M059J (cell line): ENCODE measurements around the gene PLPPR1. TPM values are rescaled to one million over a fixed set of nuclear protein-coding genes. Genes with fewer than 3 reads are reported as not detected.
"Not testable (repeated sequence)": the region's sequence is repeated elsewhere in the genome, so short reads cannot be mapped to it uniquely, and the experiment has no call there.

Experiments
- DNase-seq: peaks from one replicate; pipeline ENCODE4 v3.0.0-alpha.2; 2012; ENCODE audit warnings: low read depth
- total RNA-seq: library from RNA; depleted of rRNA; stranded (reverse); fragments of >200 nt; shearing (Covaris generic); gene quantifications from 2 replicates; pipeline ENCODE4 v1.2.3, GENCODE V29; 2014

PLPPR1 gene
- total RNA-seq, 1 experiment from 2014 or later: not detected

GRCh38 chr9:101291043-101291442, 262.5 kb downstream of the PLPPR1 start:
- not testable (repeated sequence) for DNase-seq

- no peak for DNase-seq
These were observed 271.4 kb downstream of the PLPPR1 start for GRCh38 chr9:101299901-101300300.

GRCh38 chr9:101307051-101307450, 278.5 kb downstream of the PLPPR1 start:
- peak; percentile 9 for DNase-seq

- DNase-seq: no peak
These were observed 279.1 kb downstream of the PLPPR1 start for GRCh38 chr9:101307524-101308213.

- DNase-seq: no peak
These were observed 280.6 kb downstream of the PLPPR1 start for GRCh38 chr9:101309139-101309538.

GRCh38 chr9:101311191-101311590, 282.7 kb downstream of the PLPPR1 start:
- no peak for DNase-seq

GRCh38 chr9:101311758-101312420, 283.4 kb downstream of the PLPPR1 start:
- DNase-seq: peak; percentile 75

- DNase-seq: no peak
These were observed 284.1 kb downstream of the PLPPR1 start for GRCh38 chr9:101312661-101313060.

GRCh38 chr9:101315112-101315450, 286.6 kb downstream of the PLPPR1 start:
- DNase-seq: no peak

- no peak for DNase-seq
These were observed 289.2 kb downstream of the PLPPR1 start for GRCh38 chr9:101317735-101318134.

GRCh38 chr9:101323129-101323528, 294.6 kb downstream of the PLPPR1 start:
- no peak for DNase-seq

GRCh38 chr9:101324245-101324804, 295.8 kb downstream of the PLPPR1 start:
- no peak for DNase-seq

GRCh38 chr9:101325053-101325452, 296.5 kb downstream of the PLPPR1 start:
- DNase-seq: no peak

- DNase-seq: no peak
These were observed 297.5 kb downstream of the PLPPR1 start for GRCh38 chr9:101326035-101326434.

GRCh38 chr9:101326501-101326900, 298.0 kb downstream of the PLPPR1 start:
- no peak for DNase-seq

GRCh38 chr9:101327422-101327909, 298.9 kb downstream of the PLPPR1 start:
- not testable (repeated sequence) for DNase-seq

- DNase-seq: no peak
These were observed 303.8 kb downstream of the PLPPR1 start for GRCh38 chr9:101332362-101332761.

GRCh38 chr9:101333490-101333889, 305.0 kb downstream of the PLPPR1 start:
- no peak for DNase-seq

- no peak for DNase-seq
These were observed 305.6 kb downstream of the PLPPR1 start for GRCh38 chr9:101333926-101334702.

GRCh38 chr9:101336091-101336490, 307.6 kb downstream of the PLPPR1 start:
- DNase-seq: no peak

- DNase-seq: no peak
These were observed 308.7 kb downstream of the PLPPR1 start for GRCh38 chr9:101337237-101337636.

GRCh38 chr9:101341958-101342357, 313.4 kb downstream of the PLPPR1 start:
- DNase-seq: no peak
